ENCODE data around the gene ERGIC3. TPM values are rescaled to one million over a fixed set of nuclear protein-coding genes. Genes with fewer than 3 reads are reported as not detected.

Gene ERGIC3
- total and polyA plus RNA-seq, 2 of the 4 experiments (the other 2 are of a cell fraction), result 434 to 438 TPM

- Histone ChIP-seq H3K18ac (ENCODE audit: low read depth, low read length) (no peak overlapping the region), H3K36me3 (ENCODE audit: control insufficient read depth, insufficient read depth, low read length) (no peaks in the 10 kb centered on the region), H3K4me3 (ENCODE audit: insufficient read depth, low read depth, low read length) (no peak overlapping the region), H2BK120ac (ENCODE audit: low read depth, low read length) (no peak overlapping the region), H2AFZ (replicated peaks; ENCODE audit: low read length, poor library complexity) (no peak overlapping the region), H3K4ac (ENCODE audit: low read depth, low read length) (no peak overlapping the region), H4K8ac (ENCODE audit: low read depth in 2 of 2, low read length in 2 of 2) (no peak overlapping the region), H3K4me2 (ENCODE audit: low read depth, low read length) (no peak overlapping the region), H4K91ac (ENCODE audit: insufficient read depth, low read depth, low read length) (no peak overlapping the region), H3K9me1 (ENCODE audit: insufficient read depth, low read length) (no peaks in the 10 kb centered on the region), H3K4me1 (ENCODE audit: control insufficient read depth, insufficient read depth, low read length) (peaks cover 3% of the 10 kb centered on the region), H4K5ac (ENCODE audit: low read depth, low read length) (no peak overlapping the region), H3K27me3 (ENCODE audit: control insufficient read depth, insufficient read depth, low read length) (peaks cover 41% of the 10 kb centered on the region), H4K20me1 (ENCODE audit: insufficient read depth, low read length) (no peaks in the 10 kb centered on the region; the same call in 1 of the 2 replicates), H3K9me3 (ENCODE audit: control insufficient read depth, insufficient read depth, low read length) (no peaks in the 10 kb centered on the region), H2AK5ac (ENCODE audit: low read depth, low read length) (no peak overlapping the region), H3K79me1 (ENCODE audit: low read depth in 1 of 2, low read length in 2 of 2) (no peaks in the 10 kb centered on the region), H3K56ac (ENCODE audit: extremely low read depth, insufficient read depth, low read length) (no peak overlapping the region), H2AK9ac (replicated peaks; ENCODE audit: low read depth, low read length, poor library complexity) (no peak overlapping the region), H3K27ac (ENCODE audit: insufficient read depth, low read length) (no peak overlapping the region), H2BK5ac (ENCODE audit: low read depth, low read length, poor library complexity, severe bottlenecking) (no peak overlapping the region), H3K14ac (replicated peaks; ENCODE audit: low read depth, low read length) (no peak overlapping the region), H2BK20ac (ENCODE audit: low read depth, low read length) (no peak overlapping the region), H3K23ac (ENCODE audit: low read depth, low read length) (no peak overlapping the region), H2BK15ac (ENCODE audit: low read depth, low read length) (no peak overlapping the region), H3K9ac (ENCODE audit: low read depth, low read length) (no peak overlapping the region)
- WGBS, 2 experiments (ENCODE audit: extremely low coverage in 2 of 2, insufficient read length in 1 of 2), result 94% methylated on average over 2 of the region's 15 CpGs; no CpG with 5 or more reads in 1 of the 2 experiments
- ChIA-PET CTCF (no interaction called here), POLR2A (ENCODE audit: unreplicated experiment) (no interaction called here)
- in situ Hi-C loops (cut with MboI; ENCODE audit: low sequenced_read_pairs) (no loop called here), intact Hi-C loops (cut with micrococcal nuclease) (no loop called here), dilution Hi-C loops (cut with HindIII; ENCODE audit: low sequenced_read_pairs, unreplicated experiment) (no loop called here)
- no peak for ATAC-seq (ENCODE audit: low read depth)
- DNase-seq, result no peak
- no TSS peak for BruUV-seq (replicated peaks)
- TF ChIP-seq NFE2L2 (IDR thresholded peaks at IDR 0.05; ENCODE audit: low read depth, low read length) (no peak), USF2 (IDR thresholded peaks at IDR 0.05; ENCODE audit: low read depth, low read length) (no peak), MXI1 (IDR thresholded peaks at IDR 0.05; ENCODE audit: borderline replicate concordance, low read depth, low read length) (no peak), CEBPB (IDR thresholded peaks at IDR 0.05; ENCODE audit: low read depth, low read length) (no peak)
These were observed 61.1 kb downstream of the ERGIC3 start for GRCh38 chr20:35602851-35603495.

All from IMR-90 (cell line).